ENCODE measurements around the gene CRADD. TPM values are rescaled to one million over a fixed set of nuclear protein-coding genes. Genes with fewer than 3 reads are reported as not detected.

The CRADD gene
- polyA plus RNA-seq, 1 of the 3 experiments (the other 2 are of a cell fraction), result 13.6 TPM

DNA sequence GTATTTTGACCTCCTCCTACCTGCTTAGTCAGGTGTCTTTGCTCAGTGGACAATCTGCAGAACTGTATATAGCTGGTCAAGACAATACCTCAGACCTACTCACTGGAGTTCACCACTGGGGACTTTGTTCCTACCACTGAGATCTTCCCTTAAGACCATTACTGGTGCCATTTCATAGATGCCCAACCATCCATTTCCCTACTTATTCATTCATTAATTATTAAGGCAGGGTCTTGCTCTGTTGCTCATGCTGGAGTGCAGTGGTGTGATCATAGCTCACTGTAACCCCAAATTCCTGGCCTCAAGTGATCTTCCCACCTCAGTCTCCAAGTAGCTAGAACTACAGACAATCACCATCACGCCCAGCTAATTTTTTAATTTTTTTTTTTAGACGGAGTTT lies 22.8 kb upstream of the CRADD start:
- Histone ChIP-seq H3K4me2 (no peak overlapping the region), H3K4me1 (ENCODE audit: control insufficient read depth in 1 of 2, insufficient read depth in 2 of 2, low read depth in 1 of 2, low read length in 1 of 2) (no peaks in the 10 kb centered on the region), H3K4me3 (ENCODE audit: low read depth in 2 of 2, low read length in 1 of 2) (no peak overlapping the region), H2AFZ (ENCODE audit: low read depth) (no peak overlapping the region), H3K27me3 (ENCODE audit: insufficient read depth) (no peaks in the 10 kb centered on the region), H3F3A (replicated peaks; ENCODE audit: insufficient read depth) (no peaks in the 10 kb centered on the region), H3K9me2 (no peaks in the 10 kb centered on the region), H3K9ac (no peak overlapping the region), H4K20me1 (ENCODE audit: insufficient read depth) (no peaks in the 10 kb centered on the region), H3K36me3 (replicated peaks in 1 of 2; ENCODE audit: control insufficient read depth in 1 of 2, insufficient read depth in 2 of 2, low read length in 1 of 2) (no peaks in the 10 kb centered on the region), H3K27ac (ENCODE audit: low read depth in 2 of 2, low read length in 1 of 2) (no peak overlapping the region), H3K9me3 (no peaks in the 10 kb centered on the region), H3K79me2 (ENCODE audit: insufficient read depth) (no peaks in the 10 kb centered on the region)
- 87% methylated on average over 2 of the region's 2 CpGs for WGBS (ENCODE audit: low lambda C conversion rate)
- CTCF ChIA-PET, result no interaction called here
- DNase-seq, result no peak
- POLR2A ChIA-PET, result no interaction called here
- no peak for TF ChIP-seq IRF3 (IDR thresholded peaks at IDR 0.05; ENCODE audit: low read depth, low read length)
- no peak for TF ChIP-seq FOSL2 (IDR thresholded peaks at IDR 0.05; ENCODE audit: borderline replicate concordance, low read depth)
- TF ChIP-seq NFIC (IDR thresholded peaks at IDR 0.05; ENCODE audit: borderline replicate concordance), result no peak
- no peak for TF ChIP-seq TCF12 (IDR thresholded peaks at IDR 0.05)
- no peak for TF ChIP-seq TAF1 (IDR thresholded peaks at IDR 0.05; ENCODE audit: borderline replicate concordance, low read depth, low read length)

GRCh38 chr12:93657071-93657470 lies 20.1 kb upstream of the CRADD start:
- TF ChIP-seq FOSL2 (IDR thresholded peaks at IDR 0.05; ENCODE audit: borderline replicate concordance, low read depth), result no peak
- TF ChIP-seq USF2 (IDR thresholded peaks at IDR 0.05; ENCODE audit: borderline replicate concordance, low read depth, low read length), result no peak
- no peak for TF ChIP-seq GATA2 (CRISPR knock-in tag; IDR thresholded peaks at IDR 0.05)
- no peak for TF ChIP-seq FOXM1 (IDR thresholded peaks at IDR 0.05; ENCODE audit: low read depth)
- TF ChIP-seq JUND (IDR thresholded peaks at IDR 0.05), result no peak
- TF ChIP-seq SMC3 (IDR thresholded peaks at IDR 0.05; ENCODE audit: low read depth, low read length), result no peak
- TF ChIP-seq MEF2A (IDR thresholded peaks at IDR 0.05; ENCODE audit: borderline replicate concordance, low read depth), result no peak
- TF ChIP-seq, protein P1, sequence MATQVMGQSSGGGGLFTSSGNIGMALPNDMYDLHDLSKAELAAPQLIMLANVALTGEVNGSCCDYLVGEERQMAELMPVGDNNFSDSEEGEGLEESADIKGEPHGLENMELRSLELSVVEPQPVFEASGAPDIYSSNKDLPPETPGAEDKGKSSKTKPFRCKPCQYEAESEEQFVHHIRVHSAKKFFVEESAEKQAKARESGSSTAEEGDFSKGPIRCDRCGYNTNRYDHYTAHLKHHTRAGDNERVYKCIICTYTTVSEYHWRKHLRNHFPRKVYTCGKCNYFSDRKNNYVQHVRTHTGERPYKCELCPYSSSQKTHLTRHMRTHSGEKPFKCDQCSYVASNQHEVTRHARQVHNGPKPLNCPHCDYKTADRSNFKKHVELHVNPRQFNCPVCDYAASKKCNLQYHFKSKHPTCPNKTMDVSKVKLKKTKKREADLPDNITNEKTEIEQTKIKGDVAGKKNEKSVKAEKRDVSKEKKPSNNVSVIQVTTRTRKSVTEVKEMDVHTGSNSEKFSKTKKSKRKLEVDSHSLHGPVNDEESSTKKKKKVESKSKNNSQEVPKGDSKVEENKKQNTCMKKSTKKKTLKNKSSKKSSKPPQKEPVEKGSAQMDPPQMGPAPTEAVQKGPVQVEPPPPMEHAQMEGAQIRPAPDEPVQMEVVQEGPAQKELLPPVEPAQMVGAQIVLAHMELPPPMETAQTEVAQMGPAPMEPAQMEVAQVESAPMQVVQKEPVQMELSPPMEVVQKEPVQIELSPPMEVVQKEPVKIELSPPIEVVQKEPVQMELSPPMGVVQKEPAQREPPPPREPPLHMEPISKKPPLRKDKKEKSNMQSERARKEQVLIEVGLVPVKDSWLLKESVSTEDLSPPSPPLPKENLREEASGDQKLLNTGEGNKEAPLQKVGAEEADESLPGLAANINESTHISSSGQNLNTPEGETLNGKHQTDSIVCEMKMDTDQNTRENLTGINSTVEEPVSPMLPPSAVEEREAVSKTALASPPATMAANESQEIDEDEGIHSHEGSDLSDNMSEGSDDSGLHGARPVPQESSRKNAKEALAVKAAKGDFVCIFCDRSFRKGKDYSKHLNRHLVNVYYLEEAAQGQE (IDR thresholded peaks at IDR 0.05; ENCODE audit: low read depth, low read length), result no peak
- no peak for TF ChIP-seq RCOR1 (IDR thresholded peaks at IDR 0.05; ENCODE audit: low read length)
- TF ChIP-seq TAF1 (IDR thresholded peaks at IDR 0.05; ENCODE audit: borderline replicate concordance, low read depth, low read length), result no peak
- TF ChIP-seq POLR2AphosphoS5 (IDR thresholded peaks at IDR 0.05; ENCODE audit: low read depth, low read length), result no peak
- TF ChIP-seq, protein P2, sequence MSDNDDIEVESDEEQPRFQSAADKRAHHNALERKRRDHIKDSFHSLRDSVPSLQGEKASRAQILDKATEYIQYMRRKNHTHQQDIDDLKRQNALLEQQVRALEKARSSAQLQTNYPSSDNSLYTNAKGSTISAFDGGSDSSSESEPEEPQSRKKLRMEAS (IDR thresholded peaks at IDR 0.05; ENCODE audit: low read depth), result no peak
- no peak for TF ChIP-seq RFX5 (IDR thresholded peaks at IDR 0.05; ENCODE audit: low read length)
- no peak for TF ChIP-seq CTCF (IDR thresholded peaks at IDR 0.05)
- H3K4me2 ChIP-seq, result no peak overlapping the region
- H3K36me3 ChIP-seq (replicated peaks in 1 of 2; ENCODE audit: control insufficient read depth in 1 of 2, insufficient read depth in 2 of 2, low read length in 1 of 2), result no peaks in the 10 kb centered on the region
- 82% methylated on average over 2 of the region's 2 CpGs for WGBS (ENCODE audit: low lambda C conversion rate)
- POLR2A ChIA-PET, result no interaction called here
- no peak overlapping the region for H3K4me3 ChIP-seq (ENCODE audit: low read depth in 2 of 2, low read length in 1 of 2)
- no peaks in the 10 kb centered on the region for H3F3A ChIP-seq (replicated peaks; ENCODE audit: insufficient read depth)
- DNase-seq, result no peak
- H3K27ac ChIP-seq (ENCODE audit: low read depth in 2 of 2, low read length in 1 of 2), result no peak overlapping the region
- H3K9ac ChIP-seq, result no peak overlapping the region
- H3K27me3 ChIP-seq (ENCODE audit: insufficient read depth), result no peaks in the 10 kb centered on the region
- H3K79me2 ChIP-seq (ENCODE audit: insufficient read depth), result no peaks in the 10 kb centered on the region
- no peak overlapping the region for H2AFZ ChIP-seq (ENCODE audit: low read depth)
- no peaks in the 10 kb centered on the region for H3K9me3 ChIP-seq
- no peaks in the 10 kb centered on the region for H3K9me2 ChIP-seq
- H3K4me1 ChIP-seq (ENCODE audit: control insufficient read depth in 1 of 2, insufficient read depth in 2 of 2, low read depth in 1 of 2, low read length in 1 of 2), result no peaks in the 10 kb centered on the region
- CTCF ChIA-PET, result no interaction called here
- H4K20me1 ChIP-seq (ENCODE audit: insufficient read depth), result no peaks in the 10 kb centered on the region
